HepG2 (cell line): ENCODE results near the gene SYVN1. TPM values are rescaled to one million over a fixed set of nuclear protein-coding genes. Genes with fewer than 3 reads are reported as not detected.

Experiments used
- FOSL2 ChIP-seq: sonication (generic); formaldehyde crosslinking; IDR thresholded peaks from 2 replicates; pipeline ENCODE4 v1.4.0; 2020; ENCODE audit warnings: missing genetic modification reagents
- GATAD2A ChIP-seq: IDR thresholded peaks from 2 replicates; pipeline ENCODE4 v1.6.1; 2016
- MTF2 ChIP-seq: sonication (generic); formaldehyde crosslinking; IDR thresholded peaks from 2 replicates; pipeline ENCODE4 v1.5.0; 2020; ENCODE audit warnings: missing genetic modification reagents, borderline replicate concordance
- NFIB ChIP-seq: sonication (generic); formaldehyde crosslinking; IDR thresholded peaks from 2 replicates; pipeline ENCODE4 v1.9.0; 2021; ENCODE audit warnings: missing genetic modification reagents, mild to moderate bottlenecking, borderline replicate concordance
- NR2F2 ChIP-seq: IDR thresholded peaks from 2 replicates; pipeline ENCODE4 v1.6.1; 2012; ENCODE audit warnings: low read depth, inconsistent platforms, borderline replicate concordance
- RBM22 ChIP-seq: fragments of 200-400 bp; formaldehyde crosslinking; optimal IDR thresholded peaks from 2 replicates; pipeline ENCODE3; 2017; ENCODE audit warnings: mild to moderate bottlenecking, low read length, moderate library complexity
- SRSF1 ChIP-seq: fragments of 200-400 bp; formaldehyde crosslinking; optimal IDR thresholded peaks from 2 replicates; pipeline ENCODE3; 2017; ENCODE audit warnings: mild to moderate bottlenecking, low read depth, low read length, moderate library complexity
- YY1 ChIP-seq: IDR thresholded peaks from 2 replicates; pipeline ENCODE4 v1.6.1; 2011; ENCODE audit warnings: low read length, low read depth, moderate library complexity, mild to moderate bottlenecking; ENCODE audit not compliant: insufficient read depth, insufficient replicate concordance
- ZFP36 ChIP-seq: fragments of 150-350 bp; IDR thresholded peaks from 2 replicates; pipeline ENCODE4 v1.6.1; 2018; ENCODE audit warnings: borderline replicate concordance, low read length, low read depth; ENCODE audit not compliant: partially characterized antibody
- ZKSCAN8 ChIP-seq: IDR thresholded peaks from 2 replicates; pipeline ENCODE4 v1.6.1; 2016; ENCODE audit warnings: borderline replicate concordance, missing genetic modification reagents, missing compliant biosample characterization
- ZNF101 ChIP-seq: sonication (generic); formaldehyde crosslinking; IDR thresholded peaks from 2 replicates; pipeline ENCODE4 v1.4.0; 2020; ENCODE audit warnings: mild to moderate bottlenecking, low read depth, missing genetic modification reagents, borderline replicate concordance
- ZNF160 ChIP-seq: sonication (generic); formaldehyde crosslinking; IDR thresholded peaks from 2 replicates; pipeline ENCODE4 v1.8.0; 2022; ENCODE audit warnings: mild to moderate bottlenecking, inconsistent platforms, missing genetic modification reagents
- ZNF292 ChIP-seq: sonication (generic); formaldehyde crosslinking; IDR thresholded peaks from 2 replicates; pipeline ENCODE4 v1.8.1; 2022; ENCODE audit warnings: mild to moderate bottlenecking, low read depth, missing genetic modification reagents, borderline replicate concordance
- ZNF296 ChIP-seq: sonication (generic); formaldehyde crosslinking; conservative IDR thresholded peaks from 2 replicates; pipeline ENCODE4 v1.5.0; 2020; ENCODE audit warnings: mild to moderate bottlenecking, missing genetic modification reagents
- ZNF3 ChIP-seq: IDR thresholded peaks from 2 replicates; pipeline ENCODE4 v1.7.0; 2017; ENCODE audit warnings: inconsistent platforms
- ZNF446 ChIP-seq: sonication (generic); formaldehyde crosslinking; IDR thresholded peaks from 2 replicates; pipeline ENCODE4 v1.5.0; 2020; ENCODE audit warnings: mild to moderate bottlenecking, missing genetic modification reagents
- ZNF468 ChIP-seq: sonication (generic); formaldehyde crosslinking; IDR thresholded peaks from 2 replicates; pipeline ENCODE4 v1.8.0; 2022; ENCODE audit warnings: mild to moderate bottlenecking, moderate library complexity, missing genetic modification reagents
- ZNF616 ChIP-seq: sonication (generic); formaldehyde crosslinking; IDR thresholded peaks from 2 replicates; pipeline ENCODE4 v1.5.0; 2020; ENCODE audit warnings: low read depth, mild to moderate bottlenecking, missing genetic modification reagents
- polyA plus RNA-seq, 8 experiments: library from polyadenylated mRNA; depleted of rRNA in 3 of 8; stranded (reverse) in 7 of 8; unstranded in 1 of 8; fragments of >200 nt; fragmentation: Illumina TruSeq in 4 of 8; extraction: Trizol in 4 of 8; gene quantifications; 2 replicates each; pipeline versions ENCODE4 v1.2.1 to v1.2.3, GENCODE V29; 2011 to 2016; ENCODE audit warnings: low read depth in 4 of 8, missing spikeins in 1 of 8, mixed read lengths in 1 of 8; ENCODE audit not compliant: insufficient read depth in 1 of 8
- total RNA-seq, 5 experiments: library from RNA; depleted of rRNA; stranded (reverse); fragments of >200 nt; fragmentation: Illumina TruSeq; extraction: Trizol; gene quantifications; 2 replicates each; pipeline ENCODE4 v1.2.3, GENCODE V29; 2016; ENCODE audit warnings: low read depth in 1 of 5
- TF ChIP-seq, protein P1 (sequence below): sonication (generic); formaldehyde crosslinking; IDR thresholded peaks from 2 replicates; pipeline ENCODE4 v1.5.1; 2020; ENCODE audit warnings: mild to moderate bottlenecking, missing genetic modification reagents, moderate library complexity
- TF ChIP-seq, protein P2 (sequence below): IDR thresholded peaks from 2 replicates; pipeline ENCODE4 v1.6.1; 2012; ENCODE audit warnings: inconsistent platforms
- TF ChIP-seq, protein P3 (sequence below): sonication (generic); formaldehyde crosslinking; IDR thresholded peaks from 2 replicates; pipeline ENCODE4 v1.4.0; 2020; ENCODE audit warnings: missing genetic modification reagents

Gene SYVN1
- total and polyA plus RNA-seq, 2 of the 13 experiments (the other 11 are each of a cell fraction or from before 2014, with no cell fraction given) = 10.3 to 22.5 TPM

DNA sequence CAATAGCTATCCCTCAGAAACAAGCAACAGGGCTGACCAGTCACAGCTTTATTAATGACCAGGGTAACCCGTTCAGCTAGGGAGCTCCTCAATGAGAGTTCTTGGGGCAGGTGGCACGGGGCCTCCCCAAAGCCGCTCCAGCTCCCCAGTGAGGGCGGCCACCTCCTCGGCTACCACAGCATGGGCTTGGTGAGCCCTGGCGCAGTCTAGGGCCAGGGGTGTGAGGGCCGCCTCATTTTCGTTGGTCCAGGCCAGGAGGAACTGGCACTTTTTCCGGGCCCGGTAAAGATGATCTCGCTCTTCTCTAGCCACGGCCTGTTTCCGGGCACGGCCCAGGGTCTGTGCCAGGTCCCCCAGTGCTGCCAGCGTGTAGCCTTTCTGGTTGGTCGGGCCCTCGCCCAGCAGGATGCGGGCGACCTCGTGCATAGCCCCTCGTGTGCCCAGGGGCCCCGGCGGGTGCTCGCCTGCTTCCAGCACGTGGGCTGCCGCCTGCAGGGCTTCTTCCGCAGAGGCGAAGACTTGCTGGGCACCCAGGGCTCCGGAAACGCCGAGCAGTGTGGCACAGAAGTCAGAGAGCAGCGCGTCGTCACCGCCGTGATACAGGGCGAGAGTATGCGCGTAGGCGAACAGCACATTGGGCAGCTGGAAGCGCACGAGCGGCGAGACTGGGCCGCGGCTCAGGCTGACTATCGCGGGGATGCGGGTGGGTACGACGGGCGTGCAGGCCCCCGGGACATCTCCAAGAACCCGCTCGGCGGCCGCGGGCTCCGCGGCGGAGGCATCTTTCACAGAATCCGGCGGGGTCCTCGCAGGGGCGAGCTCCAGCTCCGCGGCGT lies 17.7 kb downstream of the SYVN1 start (continued):
- TF ChIP-seq, protein P1, sequence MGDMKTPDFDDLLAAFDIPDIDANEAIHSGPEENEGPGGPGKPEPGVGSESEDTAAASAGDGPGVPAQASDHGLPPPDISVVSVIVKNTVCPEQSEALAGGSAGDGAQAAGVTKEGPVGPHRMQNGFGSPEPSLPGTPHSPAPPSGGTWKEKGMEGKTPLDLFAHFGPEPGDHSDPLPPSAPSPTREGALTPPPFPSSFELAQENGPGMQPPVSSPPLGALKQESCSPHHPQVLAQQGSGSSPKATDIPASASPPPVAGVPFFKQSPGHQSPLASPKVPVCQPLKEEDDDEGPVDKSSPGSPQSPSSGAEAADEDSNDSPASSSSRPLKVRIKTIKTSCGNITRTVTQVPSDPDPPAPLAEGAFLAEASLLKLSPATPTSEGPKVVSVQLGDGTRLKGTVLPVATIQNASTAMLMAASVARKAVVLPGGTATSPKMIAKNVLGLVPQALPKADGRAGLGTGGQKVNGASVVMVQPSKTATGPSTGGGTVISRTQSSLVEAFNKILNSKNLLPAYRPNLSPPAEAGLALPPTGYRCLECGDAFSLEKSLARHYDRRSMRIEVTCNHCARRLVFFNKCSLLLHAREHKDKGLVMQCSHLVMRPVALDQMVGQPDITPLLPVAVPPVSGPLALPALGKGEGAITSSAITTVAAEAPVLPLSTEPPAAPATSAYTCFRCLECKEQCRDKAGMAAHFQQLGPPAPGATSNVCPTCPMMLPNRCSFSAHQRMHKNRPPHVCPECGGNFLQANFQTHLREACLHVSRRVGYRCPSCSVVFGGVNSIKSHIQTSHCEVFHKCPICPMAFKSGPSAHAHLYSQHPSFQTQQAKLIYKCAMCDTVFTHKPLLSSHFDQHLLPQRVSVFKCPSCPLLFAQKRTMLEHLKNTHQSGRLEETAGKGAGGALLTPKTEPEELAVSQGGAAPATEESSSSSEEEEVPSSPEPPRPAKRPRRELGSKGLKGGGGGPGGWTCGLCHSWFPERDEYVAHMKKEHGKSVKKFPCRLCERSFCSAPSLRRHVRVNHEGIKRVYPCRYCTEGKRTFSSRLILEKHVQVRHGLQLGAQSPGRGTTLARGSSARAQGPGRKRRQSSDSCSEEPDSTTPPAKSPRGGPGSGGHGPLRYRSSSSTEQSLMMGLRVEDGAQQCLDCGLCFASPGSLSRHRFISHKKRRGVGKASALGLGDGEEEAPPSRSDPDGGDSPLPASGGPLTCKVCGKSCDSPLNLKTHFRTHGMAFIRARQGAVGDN = no peak
- no peak for TF ChIP-seq ZNF446
- TF ChIP-seq ZNF101 (CRISPR knock-in tag) = no peak
- TF ChIP-seq NR2F2 = peak; percentile 10; the same call in 1 of the 2 replicates
- no peak for TF ChIP-seq FOSL2 (CRISPR knock-in tag)
- TF ChIP-seq, protein P2, sequence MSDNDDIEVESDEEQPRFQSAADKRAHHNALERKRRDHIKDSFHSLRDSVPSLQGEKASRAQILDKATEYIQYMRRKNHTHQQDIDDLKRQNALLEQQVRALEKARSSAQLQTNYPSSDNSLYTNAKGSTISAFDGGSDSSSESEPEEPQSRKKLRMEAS = peak; percentile 60; the same call in 1 of the 2 replicates
- TF ChIP-seq RBM22 = peak; percentile 32
- no peak for TF ChIP-seq MTF2 (CRISPR knock-in tag)
- 0 out of 2 replicates have a peak, but pooled peaks have one; percentile 41 for TF ChIP-seq ZNF616 (CRISPR knock-in tag)
- TF ChIP-seq SRSF1 = peak; percentile 4
- 0 out of 2 replicates have a peak, but pooled peaks have one; percentile 36 for TF ChIP-seq ZNF160 (CRISPR knock-in tag)
- no peak for TF ChIP-seq ZNF468
- TF ChIP-seq ZNF3 (CRISPR knock-in tag) = no peak
- TF ChIP-seq NFIB (CRISPR knock-in tag) = no peak
- TF ChIP-seq ZKSCAN8 (CRISPR knock-in tag) = no peak
- TF ChIP-seq, protein P3, sequence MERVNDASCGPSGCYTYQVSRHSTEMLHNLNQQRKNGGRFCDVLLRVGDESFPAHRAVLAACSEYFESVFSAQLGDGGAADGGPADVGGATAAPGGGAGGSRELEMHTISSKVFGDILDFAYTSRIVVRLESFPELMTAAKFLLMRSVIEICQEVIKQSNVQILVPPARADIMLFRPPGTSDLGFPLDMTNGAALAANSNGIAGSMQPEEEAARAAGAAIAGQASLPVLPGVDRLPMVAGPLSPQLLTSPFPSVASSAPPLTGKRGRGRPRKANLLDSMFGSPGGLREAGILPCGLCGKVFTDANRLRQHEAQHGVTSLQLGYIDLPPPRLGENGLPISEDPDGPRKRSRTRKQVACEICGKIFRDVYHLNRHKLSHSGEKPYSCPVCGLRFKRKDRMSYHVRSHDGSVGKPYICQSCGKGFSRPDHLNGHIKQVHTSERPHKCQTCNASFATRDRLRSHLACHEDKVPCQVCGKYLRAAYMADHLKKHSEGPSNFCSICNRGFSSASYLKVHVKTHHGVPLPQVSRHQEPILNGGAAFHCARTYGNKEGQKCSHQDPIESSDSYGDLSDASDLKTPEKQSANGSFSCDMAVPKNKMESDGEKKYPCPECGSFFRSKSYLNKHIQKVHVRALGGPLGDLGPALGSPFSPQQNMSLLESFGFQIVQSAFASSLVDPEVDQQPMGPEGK (CRISPR knock-in tag) = no peak
- no peak for TF ChIP-seq GATAD2A (CRISPR knock-in tag)
- 0 out of 2 replicates have a peak, but pooled peaks have one; percentile 5 for TF ChIP-seq ZNF296
- TF ChIP-seq ZFP36 = no peak
- no peak for TF ChIP-seq ZNF292
- peak; percentile 3 for TF ChIP-seq YY1
